OCI-LY7 (cell line): Measurements from ENCODE around the gene TMPRSS11B.

Source experiments
- EZH2phosphoT487 ChIP-seq: fragments of 200-600 bp; sonication (generic); IDR thresholded peaks from 2 replicates; pipeline ENCODE4 v1.6.1; 2018; ENCODE audit warnings: low read depth, borderline replicate concordance, mild to moderate bottlenecking, mixed run types, antibody characterized with exemption, low read length, moderate library complexity, mixed read lengths
- TF ChIP-seq, protein P1 (sequence below): fragments of 200-600 bp; sonication (generic); conservative IDR thresholded peaks from 2 replicates; pipeline ENCODE4 v1.5.1; 2014; ENCODE audit warnings: mild to moderate bottlenecking, antibody characterized with exemption, low read length, moderate library complexity, mixed read lengths

- TF ChIP-seq, protein P1, sequence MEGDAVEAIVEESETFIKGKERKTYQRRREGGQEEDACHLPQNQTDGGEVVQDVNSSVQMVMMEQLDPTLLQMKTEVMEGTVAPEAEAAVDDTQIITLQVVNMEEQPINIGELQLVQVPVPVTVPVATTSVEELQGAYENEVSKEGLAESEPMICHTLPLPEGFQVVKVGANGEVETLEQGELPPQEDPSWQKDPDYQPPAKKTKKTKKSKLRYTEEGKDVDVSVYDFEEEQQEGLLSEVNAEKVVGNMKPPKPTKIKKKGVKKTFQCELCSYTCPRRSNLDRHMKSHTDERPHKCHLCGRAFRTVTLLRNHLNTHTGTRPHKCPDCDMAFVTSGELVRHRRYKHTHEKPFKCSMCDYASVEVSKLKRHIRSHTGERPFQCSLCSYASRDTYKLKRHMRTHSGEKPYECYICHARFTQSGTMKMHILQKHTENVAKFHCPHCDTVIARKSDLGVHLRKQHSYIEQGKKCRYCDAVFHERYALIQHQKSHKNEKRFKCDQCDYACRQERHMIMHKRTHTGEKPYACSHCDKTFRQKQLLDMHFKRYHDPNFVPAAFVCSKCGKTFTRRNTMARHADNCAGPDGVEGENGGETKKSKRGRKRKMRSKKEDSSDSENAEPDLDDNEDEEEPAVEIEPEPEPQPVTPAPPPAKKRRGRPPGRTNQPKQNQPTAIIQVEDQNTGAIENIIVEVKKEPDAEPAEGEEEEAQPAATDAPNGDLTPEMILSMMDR: no peak
- no peak for TF ChIP-seq EZH2phosphoT487
Observed at GRCh38 chr4:68193194-68193593, 52.3 kb downstream of the TMPRSS11B start.
